Neural progenitor cell (in vitro differentiated cells): ENCODE results near the gene ANGPTL2. TPM values are rescaled to one million over a fixed set of nuclear protein-coding genes. Genes with fewer than 3 reads are reported as not detected.

ENCODE experiments used
- DNase-seq: peaks from one replicate; pipeline ENCODE4 v3.0.0-alpha.2; 2016; ENCODE audit warnings: low spot score
- H2AFZ ChIP-seq: fragments of 200-600 bp; sonication (generic); replicated peaks from 2 replicates; pipeline ENCODE4 v1.6.1; 2016; ENCODE audit warnings: antibody characterized with exemption
- H3F3A ChIP-seq: fragments of 200-600 bp; sonication (generic); 2 replicates; pipeline ENCODE4 v1.6.1; 2016; ENCODE audit warnings: antibody characterized with exemption, low read depth
- H3K27ac ChIP-seq: fragments of 200-600 bp; sonication (generic); 2 replicates; pipeline ENCODE4 v1.5.1; 2016; ENCODE audit warnings: mild to moderate bottlenecking
- H3K27me3 ChIP-seq: fragments of 200-600 bp; sonication (generic); 2 replicates; pipeline ENCODE4 v1.6.1; 2016; ENCODE audit warnings: mild to moderate bottlenecking, moderate library complexity
- H3K36me3 ChIP-seq: fragments of 200-600 bp; sonication (generic); 2 replicates; pipeline ENCODE4 v1.5.1; 2016
- H3K4me1 ChIP-seq: fragments of 200-600 bp; sonication (generic); 2 replicates; pipeline ENCODE4 v1.6.1; 2016; ENCODE audit warnings: mixed run types
- H3K4me2 ChIP-seq: fragments of 200-600 bp; sonication (generic); 2 replicates; pipeline ENCODE4 v1.6.1; 2016
- H3K4me3 ChIP-seq: fragments of 200-600 bp; sonication (generic); 2 replicates; pipeline ENCODE4 v1.5.1; 2016
- H3K79me2 ChIP-seq: fragments of 200-600 bp; sonication (generic); 2 replicates; pipeline ENCODE4 v1.6.1; 2016; ENCODE audit warnings: low read depth
- H3K9ac ChIP-seq: fragments of 200-600 bp; sonication (generic); 2 replicates; pipeline ENCODE4 v1.6.1; 2016
- H3K9me3 ChIP-seq: fragments of 200-600 bp; sonication (generic); 2 replicates; pipeline ENCODE4 v1.5.1; 2016; ENCODE audit warnings: low read depth
- H4K20me1 ChIP-seq: fragments of 200-600 bp; sonication (generic); 2 replicates; pipeline ENCODE4 v1.6.1; 2016; ENCODE audit warnings: low read depth
- H3K27ac Mint-ChIP-seq: 3 replicates; pipeline ENCODE4 v1.8.0; 2021; ENCODE audit warnings: mixed read lengths
- H3K27me3 Mint-ChIP-seq: 2 replicates; pipeline ENCODE4 v1.8.0; 2022; ENCODE audit warnings: low read depth, mild to moderate bottlenecking, inconsistent platforms, moderate library complexity, mixed read lengths; ENCODE audit not compliant: insufficient read depth
- H3K36me3 Mint-ChIP-seq: 3 replicates; pipeline ENCODE4 v1.8.0; 2021; ENCODE audit warnings: mixed read lengths
- H3K4me1 Mint-ChIP-seq: 3 replicates; pipeline ENCODE4 v1.8.0; 2021; ENCODE audit warnings: mixed read lengths
- H3K4me3 Mint-ChIP-seq: 3 replicates; pipeline ENCODE4 v1.8.0; 2021; ENCODE audit warnings: mild to moderate bottlenecking, moderate library complexity, mixed read lengths
- H3K9me3 Mint-ChIP-seq: 3 replicates; pipeline ENCODE4 v1.8.0; 2020; ENCODE audit warnings: mixed read lengths
- CTCF ChIP-seq: fragments of 200-600 bp; sonication (generic); IDR thresholded peaks from 2 replicates; pipeline ENCODE4 v1.5.1; 2017; ENCODE audit warnings: antibody characterized with exemption, mild to moderate bottlenecking
- EZH2 ChIP-seq: fragments of 200-600 bp; sonication (generic); IDR thresholded peaks from 2 replicates; pipeline ENCODE4 v1.6.1; 2017; ENCODE audit warnings: antibody characterized with exemption, mild to moderate bottlenecking, moderate library complexity
- EZH2phosphoT487 ChIP-seq: fragments of 200-600 bp; sonication (generic); IDR thresholded peaks from 2 replicates; pipeline ENCODE4 v1.6.1; 2017; ENCODE audit warnings: antibody characterized with exemption
- total RNA-seq: library from RNA; depleted of rRNA; stranded (reverse); fragments of >200 nt; gene quantifications from 2 replicates; pipeline ENCODE4 v1.2.3, GENCODE V29; 2015; ENCODE audit warnings: low replicate concordance

ANGPTL2 gene
- total RNA-seq, 1 donor from 2014 or later = 7.6 TPM

GRCh38 chr9:127112056-127112455, 10.4 kb downstream of the ANGPTL2 start:
- no peaks in the 10 kb centered on the region for H3K79me2 ChIP-seq
- DNase-seq = peak; percentile 63
- no peak overlapping the region for H3K9ac ChIP-seq
- H3K4me1 ChIP-seq = peaks cover 10% of the 10 kb centered on the region
- no peak overlapping the region for H2AFZ ChIP-seq
- peaks cover 4% of the 10 kb centered on the region for H3F3A ChIP-seq
- Mint-ChIP-seq H3K9me3 (no peaks in the 10 kb centered on the region), H3K27me3 (peaks cover 3% of the 10 kb centered on the region), H3K4me3 (no peak overlapping the region), H3K4me1 (peaks cover 10% of the 10 kb centered on the region), H3K36me3 (peaks cover 5% of the 10 kb centered on the region), H3K27ac (no peak overlapping the region)
- TF ChIP-seq EZH2phosphoT487 (no peak), CTCF (no peak), EZH2 (no peak)
- H4K20me1 ChIP-seq = no peaks in the 10 kb centered on the region
- H3K4me3 ChIP-seq = no peak overlapping the region
- H3K27ac ChIP-seq = no peak overlapping the region
- H3K9me3 ChIP-seq = no peaks in the 10 kb centered on the region
- no peak overlapping the region for H3K4me2 ChIP-seq
- H3K27me3 ChIP-seq = no peaks in the 10 kb centered on the region
- H3K36me3 ChIP-seq = no peaks in the 10 kb centered on the region

GRCh38 chr9:127109212-127109711, 13.2 kb downstream of the ANGPTL2 start:
- no peak overlapping the region for H3K4me2 ChIP-seq
- H4K20me1 ChIP-seq = no peaks in the 10 kb centered on the region
- H3K36me3 ChIP-seq = no peaks in the 10 kb centered on the region
- no peak overlapping the region for H3K4me3 ChIP-seq
- Mint-ChIP-seq H3K4me1 (peaks cover 8% of the 10 kb centered on the region), H3K36me3 (peaks cover 4% of the 10 kb centered on the region), H3K27me3 (peaks cover 3% of the 10 kb centered on the region), H3K9me3 (no peaks in the 10 kb centered on the region), H3K27ac (peak overlapping the region; percentile 23), H3K4me3 (no peak overlapping the region)
- no peak for DNase-seq
- no peak overlapping the region for H2AFZ ChIP-seq
- H3K79me2 ChIP-seq = no peaks in the 10 kb centered on the region
- H3K4me1 ChIP-seq = peaks cover 10% of the 10 kb centered on the region
- no peak for TF ChIP-seq EZH2
- TF ChIP-seq EZH2phosphoT487 = no peak
- TF ChIP-seq CTCF = no peak
- no peaks in the 10 kb centered on the region for H3K27me3 ChIP-seq
- H3F3A ChIP-seq = peaks cover 4% of the 10 kb centered on the region
- H3K27ac ChIP-seq = no peak overlapping the region
- no peak overlapping the region for H3K9ac ChIP-seq
- no peaks in the 10 kb centered on the region for H3K9me3 ChIP-seq

GRCh38 chr9:127107929-127108876, 14.2 kb downstream of the ANGPTL2 start:
- Mint-ChIP-seq H3K27ac (peak overlapping the region; percentile 39), H3K9me3 (no peaks in the 10 kb centered on the region), H3K4me1 (peaks cover 8% of the 10 kb centered on the region), H3K27me3 (peaks cover 3% of the 10 kb centered on the region), H3K36me3 (peaks cover 4% of the 10 kb centered on the region), H3K4me3 (no peak overlapping the region)
- Histone ChIP-seq H4K20me1 (no peaks in the 10 kb centered on the region), H3K79me2 (no peaks in the 10 kb centered on the region), H3F3A (peaks cover 4% of the 10 kb centered on the region), H3K36me3 (no peaks in the 10 kb centered on the region), H3K9ac (no peak overlapping the region), H3K4me3 (no peak overlapping the region), H3K27ac (no peak overlapping the region), H3K4me2 (no peak overlapping the region), H3K27me3 (no peaks in the 10 kb centered on the region), H3K9me3 (no peaks in the 10 kb centered on the region), H3K4me1 (peaks cover 10% of the 10 kb centered on the region), H2AFZ (no peak overlapping the region)
- no peak for TF ChIP-seq EZH2phosphoT487
- TF ChIP-seq CTCF = no peak
- TF ChIP-seq EZH2 = no peak
- DNase-seq = no peak
